Measurements from ENCODE around the gene QSER1. TPM values are rescaled to one million over a fixed set of nuclear protein-coding genes. Genes with fewer than 3 reads are reported as not detected.
"Not testable (repeated sequence)": the region's sequence is repeated elsewhere in the genome, so short reads cannot be mapped to it uniquely, and the experiment has no call there.

The QSER1 gene
- total and polyA plus RNA-seq, 7 donors, result 1.2 to 41.0 (median 24.6) TPM

- Histone ChIP-seq H3K4me3 (no peak overlapping the region), H3K27me3 (no peaks in the 10 kb centered on the region), H3K9me3 (no peaks in the 10 kb centered on the region), H3K27ac (no peak overlapping the region), H3K36me3 (peaks cover 0 to 2% (median 0%) of the 10 kb centered on the region in 4 donors), H3K4me1 (peaks cover 0 to 14% (median 2%) of the 10 kb centered on the region in 4 donors)
- intact Hi-C loops (cut with DNase I), result no loop called here
- TF ChIP-seq EP300 (IDR thresholded peaks at IDR 0.05) (no peak), CTCF (IDR thresholded peaks at IDR 0.05) (no peak), POLR2A (IDR thresholded peaks at IDR 0.05) (no peak), POLR2AphosphoS5 (IDR thresholded peaks at IDR 0.05) (no peak)
- DNase-seq, result no peak
- WGBS, 2 donors, result 44 to 68% methylated on average over 1 of the region's 1 CpG
These were observed 129.3 kb downstream of the QSER1 start for GRCh38 chr11:33021937-33022336.

GRCh38 chr11:33025339-33025722 lies 132.7 kb downstream of the QSER1 start:
- WGBS, 2 donors, result 85 to 88% methylated on average over 3 of the region's 3 CpGs
- Histone ChIP-seq H3K36me3 (peaks cover 0 to 7% (median 0%) of the 10 kb centered on the region in 4 donors), H3K9me3 (no peaks in the 10 kb centered on the region), H3K4me3 (no peak overlapping the region), H3K27ac (no peak overlapping the region), H3K27me3 (no peaks in the 10 kb centered on the region), H3K4me1 (peaks cover 0 to 9% (median 0%) of the 10 kb centered on the region in 4 donors)
- intact Hi-C loops (cut with DNase I), result no loop called here
- DNase-seq, result no peak
- TF ChIP-seq POLR2A (IDR thresholded peaks at IDR 0.05) (no peak), CTCF (IDR thresholded peaks at IDR 0.05) (no peak), POLR2AphosphoS5 (IDR thresholded peaks at IDR 0.05) (no peak), EP300 (IDR thresholded peaks at IDR 0.05) (no peak)

GRCh38 chr11:33027233-33027632 lies 134.6 kb downstream of the QSER1 start:
- intact Hi-C loops (cut with DNase I), result no loop called here
- Histone ChIP-seq H3K27me3 (no peaks in the 10 kb centered on the region), H3K36me3 (peaks cover 0 to 7% (median 0%) of the 10 kb centered on the region in 4 donors), H3K27ac (no peak overlapping the region), H3K4me3 (no peak overlapping the region), H3K4me1 (peaks cover 0 to 5% (median 0%) of the 10 kb centered on the region in 4 donors), H3K9me3 (no peaks in the 10 kb centered on the region)
- 88 to 91% methylated on average over 2 of the region's 2 CpGs for WGBS, 2 donors
- no peak for TF ChIP-seq EP300 (IDR thresholded peaks at IDR 0.05)
- no peak for TF ChIP-seq POLR2A (IDR thresholded peaks at IDR 0.05)
- no peak for TF ChIP-seq POLR2AphosphoS5 (IDR thresholded peaks at IDR 0.05)
- TF ChIP-seq CTCF (IDR thresholded peaks at IDR 0.05), result no peak
- no peak for DNase-seq

- DNase-seq, result no peak
- Histone ChIP-seq H3K4me1 (no peaks in the 10 kb centered on the region), H3K4me3 (no peak overlapping the region), H3K27ac (no peak overlapping the region), H3K36me3 (peaks cover 0 to 7% (median 0%) of the 10 kb centered on the region in 4 donors), H3K27me3 (no peaks in the 10 kb centered on the region), H3K9me3 (no peaks in the 10 kb centered on the region)
- TF ChIP-seq POLR2AphosphoS5 (IDR thresholded peaks at IDR 0.05) (no peak), EP300 (IDR thresholded peaks at IDR 0.05) (no peak), CTCF (IDR thresholded peaks at IDR 0.05) (no peak), POLR2A (IDR thresholded peaks at IDR 0.05) (no peak)
- 68 to 87% methylated on average over 4 of the region's 4 CpGs for WGBS, 2 donors
- intact Hi-C loops (cut with DNase I), result no loop called here
These were observed 135.4 kb downstream of the QSER1 start for GRCh38 chr11:33027846-33028536.

- H3K4me3 ChIP-seq, result no peak overlapping the region
- no peaks in the 10 kb centered on the region for H3K4me1 ChIP-seq
- TF ChIP-seq EP300 (IDR thresholded peaks at IDR 0.05) (no peak), POLR2A (IDR thresholded peaks at IDR 0.05) (no peak)
- 92 to 96% methylated on average over 2 of the region's 2 CpGs for WGBS, 2 donors
- intact Hi-C loops (cut with DNase I), result no loop called here
- H3K27ac ChIP-seq, result no peak overlapping the region
- no peaks in the 10 kb centered on the region for H3K9me3 ChIP-seq
- DNase-seq, result no peak
- H3K36me3 ChIP-seq, result peaks cover 0 to 7% (median 0%) of the 10 kb centered on the region in 4 donors
- no peaks in the 10 kb centered on the region for H3K27me3 ChIP-seq
These were observed 135.9 kb downstream of the QSER1 start for GRCh38 chr11:33028537-33028914.

- H3K27me3 ChIP-seq; H3K4me3 ChIP-seq; H3K4me1 ChIP-seq; intact Hi-C loops (cut with DNase I); H3K36me3 ChIP-seq; DNase-seq; H3K9me3 ChIP-seq; H3K27ac ChIP-seq: not testable (repeated sequence)
- 92 to 97% methylated on average over 6 of the region's 6 CpGs for WGBS, 2 donors
These were observed 136.6 kb downstream of the QSER1 start for GRCh38 chr11:33029218-33029617.

All from sigmoid colon (tissue), 7 donors.